DOHH2 (cell line): Measurements from ENCODE around the gene GRIN1.
"Not testable (repeated sequence)": the region's sequence is repeated elsewhere in the genome, so short reads cannot be mapped to it uniquely, and the experiment has no call there.

Experiments used
- CTCF ChIP-seq: fragments of 200-600 bp; sonication (generic); IDR thresholded peaks from one replicate; pipeline ENCODE4 v1.5.1; 2014; ENCODE audit warnings: antibody characterized with exemption, mild to moderate bottlenecking, low read depth, low read length; ENCODE audit not compliant: poor library complexity, severe bottlenecking
- EZH2phosphoT487 ChIP-seq: fragments of 200-600 bp; sonication (generic); IDR thresholded peaks from 2 replicates; pipeline ENCODE4 v1.6.1; 2017; ENCODE audit warnings: borderline replicate concordance, mild to moderate bottlenecking, antibody characterized with exemption, low read length, moderate library complexity, mixed read lengths

- not testable (repeated sequence) for TF ChIP-seq CTCF, EZH2phosphoT487
Measured at GRCh38 chr9:137118092-137118603, 20.8 kb upstream of the GRIN1 start.
